GM12878 (cell line): Measurements from ENCODE around the gene PPP6R1. TPM values are rescaled to one million over a fixed set of nuclear protein-coding genes. Genes with fewer than 3 reads are reported as not detected.

Source experiments
- BRCA1 ChIP-seq: IDR thresholded peaks from 2 replicates; pipeline ENCODE4 v1.6.1; 2011; ENCODE audit warnings: low read depth, low read length, improper control_type of control experiment
- CBX3 ChIP-seq: fragments of 200-600 bp; sonication (generic); IDR thresholded peaks from 2 replicates; pipeline ENCODE4 v1.6.1; 2016; ENCODE audit warnings: low read depth, borderline replicate concordance
- EGR1 ChIP-seq, 2 experiments: IDR thresholded peaks; 1 replicate in 1 of 2; 2 replicates in 1 of 2; pipeline ENCODE4 v1.6.1; 2011 to 2012; ENCODE audit warnings: low read depth in 2 of 2, low read length in 2 of 2, borderline replicate concordance in 1 of 2, mild to moderate bottlenecking in 1 of 2, moderate library complexity in 1 of 2
- FOS ChIP-seq: IDR thresholded peaks from 3 replicates; pipeline ENCODE4 v1.6.1; 2011; ENCODE audit warnings: borderline replicate concordance; ENCODE audit not compliant: insufficient read length; ENCODE audit errors: extremely low read depth
- GABPA ChIP-seq: IDR thresholded peaks from 2 replicates; pipeline ENCODE4 v1.6.1; 2014; ENCODE audit warnings: antibody characterized with exemption, low read depth, mild to moderate bottlenecking, inconsistent platforms
- MYB ChIP-seq: fragments of 150-350 bp; IDR thresholded peaks from 2 replicates; pipeline ENCODE4 v1.6.1; 2014; ENCODE audit warnings: mild to moderate bottlenecking, low read depth, low read length, borderline replicate concordance
- MYC ChIP-seq: IDR thresholded peaks from 2 replicates; pipeline ENCODE4 v1.6.1; 2011; ENCODE audit warnings: mild to moderate bottlenecking, low read length, moderate library complexity, inconsistent platforms; ENCODE audit not compliant: insufficient read depth, insufficient replicate concordance, insufficient read length, severe bottlenecking
- RB1 ChIP-seq: fragments of 450-650 bp; formaldehyde crosslinking; IDR thresholded peaks from 2 replicates; pipeline ENCODE4 v1.6.1; 2017; ENCODE audit warnings: mild to moderate bottlenecking, borderline replicate concordance
- RFX5 ChIP-seq: IDR thresholded peaks from 2 replicates; pipeline ENCODE4 v1.6.1; 2011; ENCODE audit warnings: low read depth, low read length, improper control_type of control experiment
- SMAD5 ChIP-seq: IDR thresholded peaks from 2 replicates; pipeline ENCODE4 v1.6.1; 2016; ENCODE audit warnings: antibody characterized with exemption, low read depth
- SREBF1 ChIP-seq: IDR thresholded peaks from 2 replicates; pipeline ENCODE4 v1.6.1; 2012; ENCODE audit warnings: mild to moderate bottlenecking, low read length
- STAT1 ChIP-seq: fragments of 450-650 bp; conservative IDR thresholded peaks from 2 replicates; pipeline ENCODE4 v1.6.1; 2014; ENCODE audit warnings: antibody characterized with exemption, mild to moderate bottlenecking
- STAT3 ChIP-seq: IDR thresholded peaks from 2 replicates; pipeline ENCODE4 v1.6.1; 2011; ENCODE audit warnings: low read depth, low read length, improper control_type of control experiment
- TCF7 ChIP-seq: IDR thresholded peaks from 2 replicates; pipeline ENCODE4 v1.6.1; 2014; ENCODE audit warnings: antibody characterized with exemption, borderline replicate concordance
- ZNF207 ChIP-seq: fragments of 450-650 bp; IDR thresholded peaks from 2 replicates; pipeline ENCODE4 v1.6.1; 2014; ENCODE audit warnings: antibody characterized with exemption, mild to moderate bottlenecking, borderline replicate concordance
- ZNF274 ChIP-seq: IDR thresholded peaks from one replicate; pipeline ENCODE4 v1.8.0; 2011; ENCODE audit not compliant: insufficient read length, insufficient read depth
- ZNF384 ChIP-seq: IDR thresholded peaks from 2 replicates; pipeline ENCODE4 v1.6.1; 2012; ENCODE audit warnings: low read depth, mild to moderate bottlenecking, low read length, improper control_type of control experiment, borderline replicate concordance
- polyA plus RNA-seq, 11 experiments: library from polyadenylated mRNA; depleted of rRNA in 4 of 11; unstranded in 6 of 11; stranded (reverse) in 5 of 11; fragments of >200 nt; fragmentation: Nextera tagmentation in 4 of 11; fragmentation: Illumina TruSeq in 1 of 11; extraction: Ambion mirVana in 4 of 11; extraction: Trizol in 1 of 11; gene quantifications; 1 replicate in 1 of 11; 2 replicates in 10 of 11; pipeline versions ENCODE4 v1.2.1 to v1.2.3, GENCODE V29; 2011 to 2016; ENCODE audit warnings: inconsistent platforms in 2 of 11, missing spikeins in 2 of 11, low read depth in 1 of 11
- total RNA-seq, 4 experiments: library from RNA; depleted of rRNA in 3 of 4; stranded (reverse); fragments of >200 nt in 3 of 4; fragmentation: Illumina TruSeq in 1 of 4; extraction: Trizol in 1 of 4; gene quantifications; 2 replicates each; pipeline versions ENCODE4 v1.2.1 to v1.2.3, GENCODE V29; 2013 to 2021
- TF ChIP-seq, protein P1 (sequence below): fragments of 450-650 bp; IDR thresholded peaks from 2 replicates; pipeline ENCODE4 v1.6.1; 2017; ENCODE audit warnings: borderline replicate concordance
- TF ChIP-seq, protein P2 (sequence below): fragments of 150-350 bp; IDR thresholded peaks from 2 replicates; pipeline ENCODE4 v1.6.1; 2016; ENCODE audit warnings: low read depth, low read length
- TF ChIP-seq, protein P3 (sequence below): IDR thresholded peaks from 2 replicates; pipeline ENCODE4 v1.6.1; 2011; ENCODE audit warnings: low read depth, mild to moderate bottlenecking, low read length, moderate library complexity, borderline replicate concordance; ENCODE audit errors: extremely low read depth
- TF ChIP-seq, protein P4 (sequence below): fragments of 450-650 bp; formaldehyde crosslinking; IDR thresholded peaks from 2 replicates; pipeline ENCODE4 v1.4.0; 2020; ENCODE audit warnings: mild to moderate bottlenecking, moderate library complexity

Gene PPP6R1
- total and polyA plus RNA-seq, 10 of the 15 experiments (the other 5 are each of a cell fraction or from before 2014, with no cell fraction given) = 0.80 to 173 (median 63.7) TPM

DNA sequence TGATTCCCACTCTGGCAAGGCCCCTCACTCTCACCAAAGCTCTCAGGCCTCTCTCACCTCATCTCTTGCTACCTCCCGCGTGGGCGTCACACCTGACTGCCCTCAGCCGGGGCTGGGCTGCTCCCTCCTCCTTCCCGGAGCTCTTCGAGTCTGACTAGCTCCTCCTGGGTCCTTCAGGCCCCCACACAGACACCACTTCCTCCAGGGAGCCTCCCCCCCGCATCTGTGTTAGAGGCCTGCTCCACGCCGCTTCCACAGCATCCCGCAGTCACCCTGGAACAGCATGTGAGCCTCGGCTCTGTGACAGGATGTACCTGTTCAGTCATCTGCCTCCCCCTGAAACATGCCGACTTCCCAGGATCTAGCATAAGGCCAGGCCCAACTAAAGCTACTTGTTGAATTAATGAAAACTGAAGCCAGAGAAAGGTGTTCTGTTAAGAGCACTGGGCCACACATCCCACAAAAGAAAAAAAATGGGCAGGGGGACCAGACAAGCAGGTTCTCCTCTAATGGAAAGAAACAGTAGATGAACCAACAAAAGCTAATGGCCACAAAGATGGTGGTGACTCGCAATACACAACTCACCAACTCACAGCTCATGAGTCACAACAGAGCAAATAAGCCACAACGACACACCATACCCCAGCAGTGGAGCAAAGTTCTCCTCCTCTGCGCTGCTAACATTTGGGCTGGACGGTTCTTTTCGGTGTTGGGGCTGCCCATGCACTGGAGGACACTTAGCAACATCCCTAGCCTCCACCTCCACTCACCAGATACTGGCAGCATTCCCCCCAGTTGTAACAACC, 3.0 kb downstream of the PPP6R1 start (continued):
- no peak for TF ChIP-seq MYC
- TF ChIP-seq, protein P1, sequence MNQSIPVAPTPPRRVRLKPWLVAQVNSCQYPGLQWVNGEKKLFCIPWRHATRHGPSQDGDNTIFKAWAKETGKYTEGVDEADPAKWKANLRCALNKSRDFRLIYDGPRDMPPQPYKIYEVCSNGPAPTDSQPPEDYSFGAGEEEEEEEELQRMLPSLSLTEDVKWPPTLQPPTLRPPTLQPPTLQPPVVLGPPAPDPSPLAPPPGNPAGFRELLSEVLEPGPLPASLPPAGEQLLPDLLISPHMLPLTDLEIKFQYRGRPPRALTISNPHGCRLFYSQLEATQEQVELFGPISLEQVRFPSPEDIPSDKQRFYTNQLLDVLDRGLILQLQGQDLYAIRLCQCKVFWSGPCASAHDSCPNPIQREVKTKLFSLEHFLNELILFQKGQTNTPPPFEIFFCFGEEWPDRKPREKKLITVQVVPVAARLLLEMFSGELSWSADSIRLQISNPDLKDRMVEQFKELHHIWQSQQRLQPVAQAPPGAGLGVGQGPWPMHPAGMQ = no peak
- TF ChIP-seq, protein P2, sequence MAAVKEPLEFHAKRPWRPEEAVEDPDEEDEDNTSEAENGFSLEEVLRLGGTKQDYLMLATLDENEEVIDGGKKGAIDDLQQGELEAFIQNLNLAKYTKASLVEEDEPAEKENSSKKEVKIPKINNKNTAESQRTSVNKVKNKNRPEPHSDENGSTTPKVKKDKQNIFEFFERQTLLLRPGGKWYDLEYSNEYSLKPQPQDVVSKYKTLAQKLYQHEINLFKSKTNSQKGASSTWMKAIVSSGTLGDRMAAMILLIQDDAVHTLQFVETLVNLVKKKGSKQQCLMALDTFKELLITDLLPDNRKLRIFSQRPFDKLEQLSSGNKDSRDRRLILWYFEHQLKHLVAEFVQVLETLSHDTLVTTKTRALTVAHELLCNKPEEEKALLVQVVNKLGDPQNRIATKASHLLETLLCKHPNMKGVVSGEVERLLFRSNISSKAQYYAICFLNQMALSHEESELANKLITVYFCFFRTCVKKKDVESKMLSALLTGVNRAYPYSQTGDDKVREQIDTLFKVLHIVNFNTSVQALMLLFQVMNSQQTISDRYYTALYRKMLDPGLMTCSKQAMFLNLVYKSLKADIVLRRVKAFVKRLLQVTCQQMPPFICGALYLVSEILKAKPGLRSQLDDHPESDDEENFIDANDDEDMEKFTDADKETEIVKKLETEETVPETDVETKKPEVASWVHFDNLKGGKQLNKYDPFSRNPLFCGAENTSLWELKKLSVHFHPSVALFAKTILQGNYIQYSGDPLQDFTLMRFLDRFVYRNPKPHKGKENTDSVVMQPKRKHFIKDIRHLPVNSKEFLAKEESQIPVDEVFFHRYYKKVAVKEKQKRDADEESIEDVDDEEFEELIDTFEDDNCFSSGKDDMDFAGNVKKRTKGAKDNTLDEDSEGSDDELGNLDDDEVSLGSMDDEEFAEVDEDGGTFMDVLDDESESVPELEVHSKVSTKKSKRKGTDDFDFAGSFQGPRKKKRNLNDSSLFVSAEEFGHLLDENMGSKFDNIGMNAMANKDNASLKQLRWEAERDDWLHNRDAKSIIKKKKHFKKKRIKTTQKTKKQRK = no peak
- TF ChIP-seq SMAD5 = no peak
- TF ChIP-seq MYB = no peak
- no peak for TF ChIP-seq FOS
- TF ChIP-seq ZNF207 = no peak
- no peak for TF ChIP-seq STAT3
- TF ChIP-seq ZNF274 = no peak
- TF ChIP-seq SREBF1 = no peak
- TF ChIP-seq RFX5 = no peak
- TF ChIP-seq EGR1 (IDR thresholded peaks at IDR 0.05; ENCODE audit: borderline replicate concordance in 1 of 2, low read depth in 2 of 2, low read length in 2 of 2) = peak in 1 of 2 experiments; percentile 15; a peak in 1 of 3 replicates
- TF ChIP-seq ZNF384 = no peak
- no peak for TF ChIP-seq CBX3
- TF ChIP-seq BRCA1 = no peak
- TF ChIP-seq, protein P3, sequence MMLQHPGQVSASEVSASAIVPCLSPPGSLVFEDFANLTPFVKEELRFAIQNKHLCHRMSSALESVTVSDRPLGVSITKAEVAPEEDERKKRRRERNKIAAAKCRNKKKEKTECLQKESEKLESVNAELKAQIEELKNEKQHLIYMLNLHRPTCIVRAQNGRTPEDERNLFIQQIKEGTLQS = no peak
- no peak for TF ChIP-seq GABPA
- TF ChIP-seq RB1 = no peak
- TF ChIP-seq STAT1 = no peak
- no peak for TF ChIP-seq TCF7
- TF ChIP-seq, protein P4, sequence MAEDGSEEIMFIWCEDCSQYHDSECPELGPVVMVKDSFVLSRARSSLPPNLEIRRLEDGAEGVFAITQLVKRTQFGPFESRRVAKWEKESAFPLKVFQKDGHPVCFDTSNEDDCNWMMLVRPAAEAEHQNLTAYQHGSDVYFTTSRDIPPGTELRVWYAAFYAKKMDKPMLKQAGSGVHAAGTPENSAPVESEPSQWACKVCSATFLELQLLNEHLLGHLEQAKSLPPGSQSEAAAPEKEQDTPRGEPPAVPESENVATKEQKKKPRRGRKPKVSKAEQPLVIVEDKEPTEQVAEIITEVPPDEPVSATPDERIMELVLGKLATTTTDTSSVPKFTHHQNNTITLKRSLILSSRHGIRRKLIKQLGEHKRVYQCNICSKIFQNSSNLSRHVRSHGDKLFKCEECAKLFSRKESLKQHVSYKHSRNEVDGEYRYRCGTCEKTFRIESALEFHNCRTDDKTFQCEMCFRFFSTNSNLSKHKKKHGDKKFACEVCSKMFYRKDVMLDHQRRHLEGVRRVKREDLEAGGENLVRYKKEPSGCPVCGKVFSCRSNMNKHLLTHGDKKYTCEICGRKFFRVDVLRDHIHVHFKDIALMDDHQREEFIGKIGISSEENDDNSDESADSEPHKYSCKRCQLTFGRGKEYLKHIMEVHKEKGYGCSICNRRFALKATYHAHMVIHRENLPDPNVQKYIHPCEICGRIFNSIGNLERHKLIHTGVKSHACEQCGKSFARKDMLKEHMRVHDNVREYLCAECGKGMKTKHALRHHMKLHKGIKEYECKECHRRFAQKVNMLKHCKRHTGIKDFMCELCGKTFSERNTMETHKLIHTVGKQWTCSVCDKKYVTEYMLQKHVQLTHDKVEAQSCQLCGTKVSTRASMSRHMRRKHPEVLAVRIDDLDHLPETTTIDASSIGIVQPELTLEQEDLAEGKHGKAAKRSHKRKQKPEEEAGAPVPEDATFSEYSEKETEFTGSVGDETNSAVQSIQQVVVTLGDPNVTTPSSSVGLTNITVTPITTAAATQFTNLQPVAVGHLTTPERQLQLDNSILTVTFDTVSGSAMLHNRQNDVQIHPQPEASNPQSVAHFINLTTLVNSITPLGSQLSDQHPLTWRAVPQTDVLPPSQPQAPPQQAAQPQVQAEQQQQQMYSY = no peak
